Upper lobe of left lung (tissue), 6 donors: ENCODE results near the gene KCNJ6. TPM values are rescaled to one million over a fixed set of nuclear protein-coding genes. Genes with fewer than 3 reads are reported as not detected.

Experiments
- ATAC-seq, 2 donors: fragments of 200-7000 bp; cut with Tn5 transposase; one replicate each; pipeline ENCODE4 v1.9.1; 2022; ENCODE audit warnings: mild to moderate bottlenecking in 2 of 2, moderate library complexity in 2 of 2; ENCODE audit not compliant: low FRiP score in 2 of 2
- DNase-seq, 2 donors: peaks; one replicate each; pipeline ENCODE4 v3.0.0-alpha.2; 2019 to 2020
- H3K27ac ChIP-seq, 4 donors: fragments of 200-600 bp; sonication (generic); one replicate each; pipeline ENCODE4 v1.5.1; 2016 to 2019
- H3K27me3 ChIP-seq, 4 donors: fragments of 200-600 bp; sonication (generic); one replicate each; pipeline ENCODE4 v1.5.1; 2017 to 2019
- H3K36me3 ChIP-seq, 4 donors: fragments of 200-600 bp; sonication (generic); one replicate each; pipeline ENCODE4 v1.5.1; 2016 to 2019
- H3K4me1 ChIP-seq, 4 donors: fragments of 200-600 bp; sonication (generic); one replicate each; pipeline ENCODE4 v1.5.1; 2018 to 2019
- H3K4me3 ChIP-seq, 4 donors: fragments of 200-600 bp; sonication (generic); one replicate each; pipeline ENCODE4 v1.5.1; 2017 to 2019; ENCODE audit warnings: mild to moderate bottlenecking in 2 of 4, moderate library complexity in 1 of 4
- H3K9me3 ChIP-seq, 4 donors: fragments of 200-600 bp; sonication (generic); one replicate each; pipeline ENCODE4 v1.5.1; 2018 to 2019
- EP300 ChIP-seq, 4 donors: sonication (generic); formaldehyde crosslinking; IDR thresholded peaks; one replicate each; pipeline ENCODE4 v1.5.1; 2017; ENCODE audit warnings: antibody characterized with exemption in 4 of 4, control low read depth in 2 of 4
- POLR2A ChIP-seq, 4 donors: fragments of 450-650 bp; IDR thresholded peaks; one replicate each; pipeline ENCODE4 v1.5.1; 2016 to 2017; ENCODE audit warnings: antibody characterized with exemption in 4 of 4, mild to moderate bottlenecking in 2 of 4
- POLR2AphosphoS5 ChIP-seq, 2 donors: sonication (generic); formaldehyde crosslinking; IDR thresholded peaks; one replicate each; pipeline ENCODE4 v1.5.1; 2017; ENCODE audit warnings: antibody characterized with exemption in 2 of 2
- WGBS, 2 donors: methylation state at CpG; one replicate each; pipeline ENCODE4 v1.1.5; 2017 to 2018; 5-methylcytosine and 5-hydroxymethylcytosine counted together
- total RNA-seq, 6 donors: library from RNA; depleted of rRNA in 4 of 6; stranded (reverse); fragments of >200 nt in 4 of 6; gene quantifications; one replicate each; pipeline versions ENCODE4 v1.1.0 to v1.2.1, GENCODE V29; 2016 to 2021
- TF ChIP-seq, protein P1 (sequence below), 6 experiments: fragments of 450-650 bp in 4 of 6; fragments of 200-600 bp in 2 of 6; sonication (generic) in 2 of 6; IDR thresholded peaks; one replicate each; pipeline ENCODE4 v1.5.1; 2016 to 2019; ENCODE audit warnings: antibody characterized with exemption in 6 of 6
- donor health status: DM: no; HTN: no; CAD: no; lungs with moderate emphysema.
- donor health status: DM: no; HTN: yes; CAD: no; lungs with severe emphysema.

Gene KCNJ6
- total RNA-seq, 6 donors from 2014 or later = 0.06 to 0.15 TPM; not detected in 4

DNA sequence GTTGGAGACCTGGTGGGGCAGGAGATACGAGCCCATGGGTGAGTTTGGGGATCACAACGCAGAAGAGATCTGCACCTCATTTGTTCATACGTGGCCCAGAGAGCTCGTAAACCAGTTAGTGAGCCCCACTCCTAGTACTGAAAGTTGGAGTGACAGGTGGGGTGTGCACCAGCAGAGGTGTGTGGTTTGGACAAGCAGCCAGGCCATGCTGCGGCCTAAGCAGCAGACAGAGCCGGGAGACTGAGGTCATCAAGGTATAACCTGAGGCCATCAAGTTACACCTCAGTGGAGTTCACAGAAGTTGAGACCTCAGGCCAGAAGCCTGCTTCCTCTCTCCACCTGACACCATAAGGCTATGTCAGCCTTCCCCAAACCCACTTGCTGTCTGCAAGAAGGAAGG is 27.6 kb downstream of the KCNJ6 start:
- no peak for TF ChIP-seq EP300 (IDR thresholded peaks at IDR 0.05)
- TF ChIP-seq, protein P1, sequence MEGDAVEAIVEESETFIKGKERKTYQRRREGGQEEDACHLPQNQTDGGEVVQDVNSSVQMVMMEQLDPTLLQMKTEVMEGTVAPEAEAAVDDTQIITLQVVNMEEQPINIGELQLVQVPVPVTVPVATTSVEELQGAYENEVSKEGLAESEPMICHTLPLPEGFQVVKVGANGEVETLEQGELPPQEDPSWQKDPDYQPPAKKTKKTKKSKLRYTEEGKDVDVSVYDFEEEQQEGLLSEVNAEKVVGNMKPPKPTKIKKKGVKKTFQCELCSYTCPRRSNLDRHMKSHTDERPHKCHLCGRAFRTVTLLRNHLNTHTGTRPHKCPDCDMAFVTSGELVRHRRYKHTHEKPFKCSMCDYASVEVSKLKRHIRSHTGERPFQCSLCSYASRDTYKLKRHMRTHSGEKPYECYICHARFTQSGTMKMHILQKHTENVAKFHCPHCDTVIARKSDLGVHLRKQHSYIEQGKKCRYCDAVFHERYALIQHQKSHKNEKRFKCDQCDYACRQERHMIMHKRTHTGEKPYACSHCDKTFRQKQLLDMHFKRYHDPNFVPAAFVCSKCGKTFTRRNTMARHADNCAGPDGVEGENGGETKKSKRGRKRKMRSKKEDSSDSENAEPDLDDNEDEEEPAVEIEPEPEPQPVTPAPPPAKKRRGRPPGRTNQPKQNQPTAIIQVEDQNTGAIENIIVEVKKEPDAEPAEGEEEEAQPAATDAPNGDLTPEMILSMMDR (IDR thresholded peaks at IDR 0.05) = no peak
- TF ChIP-seq POLR2AphosphoS5 (IDR thresholded peaks at IDR 0.05) = no peak
- no peak for TF ChIP-seq POLR2A (IDR thresholded peaks at IDR 0.05)
- no peaks in the 10 kb centered on the region for H3K4me1 ChIP-seq
- DNase-seq = no peak

DNA sequence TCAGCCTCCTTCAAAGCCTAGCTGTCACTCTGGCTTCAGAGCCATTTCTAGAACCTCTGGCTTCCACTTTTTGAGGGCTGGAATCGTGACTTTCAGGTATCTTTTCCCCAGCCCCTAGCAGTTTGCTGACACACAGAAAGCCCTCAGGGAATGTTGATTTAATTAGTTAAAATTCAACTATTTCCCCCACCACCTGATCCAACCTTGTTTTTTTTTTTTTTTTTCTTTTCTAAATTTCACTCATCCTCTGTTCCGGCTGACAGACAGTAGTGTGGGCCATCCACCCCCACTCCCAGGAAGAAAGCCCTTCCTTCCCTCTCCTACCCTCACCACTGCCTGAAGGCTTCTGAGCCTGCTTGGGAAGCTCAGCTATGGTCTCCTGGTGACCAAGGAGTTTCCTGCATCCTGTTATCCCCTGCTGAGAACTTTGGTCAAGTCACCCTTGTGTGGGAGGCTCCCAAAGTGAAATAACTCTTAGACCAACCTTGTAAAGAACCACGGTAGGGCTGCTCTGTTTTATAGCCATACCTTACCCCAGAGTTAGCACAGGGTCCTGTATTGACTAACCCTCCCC is 29.4 kb downstream of the KCNJ6 start:
- no peaks in the 10 kb centered on the region for H3K36me3 ChIP-seq
- H3K27ac ChIP-seq = no peak overlapping the region
- no peak for DNase-seq
- no peaks in the 10 kb centered on the region for H3K27me3 ChIP-seq
- no peak for TF ChIP-seq EP300 (IDR thresholded peaks at IDR 0.05)
- no peak for TF ChIP-seq POLR2AphosphoS5 (IDR thresholded peaks at IDR 0.05)
- TF ChIP-seq, protein P1 (IDR thresholded peaks at IDR 0.05) = no peak
- no peak overlapping the region for H3K4me3 ChIP-seq
- H3K9me3 ChIP-seq = no peaks in the 10 kb centered on the region
- WGBS, 2 donors = 71% methylated on average over 2 to 3 of the region's 3 CpGs
- H3K4me1 ChIP-seq = no peaks in the 10 kb centered on the region
- no peak for ATAC-seq

More for the DNA sequence above, 27.6 kb downstream of the KCNJ6 start:
- Histone ChIP-seq H3K9me3 (no peaks in the 10 kb centered on the region), H3K27me3 (no peaks in the 10 kb centered on the region), H3K36me3 (no peaks in the 10 kb centered on the region), H3K4me3 (no peak overlapping the region), H3K27ac (no peak overlapping the region)
- no peak for ATAC-seq
- WGBS, 2 donors = 92 to 94% methylated on average over 5 to 6 of the region's 6 CpGs

DNA sequence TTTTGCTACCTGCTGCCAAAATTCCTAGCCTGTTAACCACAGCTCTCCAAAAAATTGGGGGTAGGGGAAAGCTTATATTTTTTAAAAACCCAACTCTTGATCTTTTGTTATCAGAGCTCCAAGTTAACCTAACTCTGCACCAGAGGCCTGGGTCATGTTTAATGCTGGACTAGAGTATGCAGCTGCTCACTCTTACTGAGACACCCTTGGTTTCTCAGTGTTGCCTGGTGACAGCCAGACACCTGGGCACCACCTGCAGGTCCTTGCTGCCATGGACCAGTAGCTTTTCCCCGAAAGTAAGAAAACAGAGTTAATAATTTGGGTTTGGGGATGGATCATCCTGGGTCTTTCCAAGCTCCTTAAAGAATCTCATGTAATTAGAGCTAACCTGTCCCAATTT is 30.1 kb downstream of the KCNJ6 start:
- ATAC-seq = no peak
- WGBS, 2 donors = 72 to 90% methylated on average over 1 of the region's 1 CpG

DNA sequence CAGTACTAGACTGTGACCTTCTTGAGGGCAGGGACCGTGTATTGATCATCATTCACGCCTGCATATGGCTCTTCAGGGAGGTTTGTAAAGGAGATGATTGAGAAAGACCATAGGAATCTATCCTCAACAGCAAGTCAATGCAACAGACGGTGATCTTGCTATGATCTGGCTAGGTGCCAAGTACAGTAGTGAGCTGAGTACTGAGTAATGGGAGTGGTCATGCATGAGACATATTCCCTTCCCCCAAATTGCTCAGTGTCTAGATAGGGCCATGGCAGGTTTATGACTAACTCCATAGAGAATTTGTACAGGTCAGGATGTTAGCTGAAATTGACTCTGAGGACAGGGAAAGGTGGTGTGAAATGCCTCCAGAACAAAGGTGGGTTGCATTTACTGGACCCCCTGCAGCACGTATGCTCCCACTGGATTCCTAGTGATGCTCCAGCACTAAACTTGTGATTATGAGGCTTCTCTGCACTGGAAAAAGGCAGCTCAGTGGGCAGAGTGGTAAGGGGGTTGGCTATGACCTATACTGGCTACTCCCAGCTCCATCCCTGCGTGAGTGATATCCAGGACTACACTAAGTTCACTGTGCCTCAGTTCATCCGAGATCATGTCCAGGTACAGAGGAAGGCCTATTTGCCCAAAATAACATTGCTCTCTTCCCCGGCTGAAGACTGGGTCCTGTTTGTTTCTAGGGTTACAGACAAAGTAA is 37.2 kb downstream of the KCNJ6 start:
- no peak for ATAC-seq
- Histone ChIP-seq H3K36me3 (no peaks in the 10 kb centered on the region), H3K27me3 (no peaks in the 10 kb centered on the region), H3K4me1 (no peaks in the 10 kb centered on the region), H3K9me3 (no peaks in the 10 kb centered on the region), H3K27ac (no peak overlapping the region), H3K4me3 (no peak overlapping the region)
- no peak for DNase-seq
- 67 to 70% methylated on average over 7 of the region's 7 CpGs for WGBS, 2 donors
- no peak for TF ChIP-seq POLR2A (IDR thresholded peaks at IDR 0.05)
- TF ChIP-seq, protein P1 (IDR thresholded peaks at IDR 0.05) = no peak

More for the DNA sequence above, 30.1 kb downstream of the KCNJ6 start:
- Histone ChIP-seq H3K4me3 (no peak overlapping the region), H3K9me3 (no peaks in the 10 kb centered on the region), H3K27me3 (no peaks in the 10 kb centered on the region), H3K27ac (no peak overlapping the region), H3K4me1 (no peaks in the 10 kb centered on the region), H3K36me3 (no peaks in the 10 kb centered on the region)
- DNase-seq = no peak
- TF ChIP-seq, protein P1 (IDR thresholded peaks at IDR 0.05) = no peak
- TF ChIP-seq POLR2A (IDR thresholded peaks at IDR 0.05) (no peak), EP300 (IDR thresholded peaks at IDR 0.05) (no peak)
